Gastroesophageal sphincter (tissue), 3 donors: ENCODE measurements around the gene TMEM235.

Experiments
- EP300 ChIP-seq: sonication (generic); formaldehyde crosslinking; IDR thresholded peaks from one replicate; pipeline ENCODE4 v1.6.1; 2017; ENCODE audit warnings: antibody characterized with exemption, mild to moderate bottlenecking
- POLR2A ChIP-seq, 2 donors: fragments of 450-650 bp; IDR thresholded peaks; one replicate each; pipeline ENCODE4 v1.6.1; 2017; ENCODE audit warnings: antibody characterized with exemption in 2 of 2, mild to moderate bottlenecking in 2 of 2, moderate library complexity in 1 of 2
- POLR2AphosphoS5 ChIP-seq: sonication (generic); formaldehyde crosslinking; IDR thresholded peaks from one replicate; pipeline ENCODE4 v1.6.1; 2017; ENCODE audit warnings: antibody characterized with exemption
- TF ChIP-seq, protein P1 (sequence below), 4 experiments: fragments of 200-600 bp in 2 of 4; fragments of 450-650 bp in 2 of 4; sonication (generic) in 1 of 4; IDR thresholded peaks; one replicate each; pipeline ENCODE4 v1.5.1; 2017 to 2019; ENCODE audit warnings: antibody characterized with exemption in 4 of 4, mild to moderate bottlenecking in 2 of 4, moderate library complexity in 2 of 4

DNA sequence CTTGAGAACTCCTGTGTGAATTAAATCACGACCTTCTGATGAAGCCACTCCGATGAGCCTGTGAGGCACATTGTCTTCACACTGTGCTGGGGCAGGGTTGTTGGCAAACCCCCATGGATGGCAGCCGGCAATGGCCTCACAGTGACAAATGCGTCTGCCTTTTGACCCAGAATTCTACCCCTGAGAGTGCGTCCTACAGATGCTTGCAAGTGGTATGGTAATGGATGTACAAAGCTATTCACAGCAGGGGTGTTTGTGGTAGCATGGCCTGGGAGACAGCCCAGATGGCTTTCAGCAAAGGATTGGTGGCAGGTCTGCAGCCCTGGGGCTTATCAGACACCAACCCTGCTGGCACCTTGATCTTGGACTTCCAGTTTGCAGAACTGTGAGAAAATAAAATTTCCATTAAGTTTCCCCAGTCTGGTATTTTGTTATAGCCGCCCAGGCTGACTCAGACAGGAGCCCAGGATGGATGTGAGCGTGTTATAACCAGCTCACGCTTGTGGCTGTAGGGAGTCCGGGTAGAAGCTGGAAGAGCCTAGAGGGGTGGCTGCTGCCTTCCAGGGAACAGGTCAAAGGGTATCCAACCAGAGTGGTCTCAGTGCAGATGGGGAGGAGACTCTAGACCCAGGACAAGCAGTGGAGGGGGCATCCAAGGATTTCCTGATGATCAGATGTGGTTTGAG, 34.1 kb upstream of the TMEM235 start:
- TF ChIP-seq, protein P1, sequence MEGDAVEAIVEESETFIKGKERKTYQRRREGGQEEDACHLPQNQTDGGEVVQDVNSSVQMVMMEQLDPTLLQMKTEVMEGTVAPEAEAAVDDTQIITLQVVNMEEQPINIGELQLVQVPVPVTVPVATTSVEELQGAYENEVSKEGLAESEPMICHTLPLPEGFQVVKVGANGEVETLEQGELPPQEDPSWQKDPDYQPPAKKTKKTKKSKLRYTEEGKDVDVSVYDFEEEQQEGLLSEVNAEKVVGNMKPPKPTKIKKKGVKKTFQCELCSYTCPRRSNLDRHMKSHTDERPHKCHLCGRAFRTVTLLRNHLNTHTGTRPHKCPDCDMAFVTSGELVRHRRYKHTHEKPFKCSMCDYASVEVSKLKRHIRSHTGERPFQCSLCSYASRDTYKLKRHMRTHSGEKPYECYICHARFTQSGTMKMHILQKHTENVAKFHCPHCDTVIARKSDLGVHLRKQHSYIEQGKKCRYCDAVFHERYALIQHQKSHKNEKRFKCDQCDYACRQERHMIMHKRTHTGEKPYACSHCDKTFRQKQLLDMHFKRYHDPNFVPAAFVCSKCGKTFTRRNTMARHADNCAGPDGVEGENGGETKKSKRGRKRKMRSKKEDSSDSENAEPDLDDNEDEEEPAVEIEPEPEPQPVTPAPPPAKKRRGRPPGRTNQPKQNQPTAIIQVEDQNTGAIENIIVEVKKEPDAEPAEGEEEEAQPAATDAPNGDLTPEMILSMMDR (IDR thresholded peaks at IDR 0.05) = no peak
- TF ChIP-seq POLR2A (IDR thresholded peaks at IDR 0.05) (no peak), POLR2AphosphoS5 (no peak), EP300 (no peak)
